ENCODE results near the gene MYO18A. TPM values are rescaled to one million over a fixed set of nuclear protein-coding genes. Genes with fewer than 3 reads are reported as not detected.

Gene MYO18A
- total and polyA plus RNA-seq, 10 of the 15 experiments (the other 5 are each of a cell fraction or from before 2014, with no cell fraction given) = 2.9 to 66.0 (median 24.5) TPM

DNA sequence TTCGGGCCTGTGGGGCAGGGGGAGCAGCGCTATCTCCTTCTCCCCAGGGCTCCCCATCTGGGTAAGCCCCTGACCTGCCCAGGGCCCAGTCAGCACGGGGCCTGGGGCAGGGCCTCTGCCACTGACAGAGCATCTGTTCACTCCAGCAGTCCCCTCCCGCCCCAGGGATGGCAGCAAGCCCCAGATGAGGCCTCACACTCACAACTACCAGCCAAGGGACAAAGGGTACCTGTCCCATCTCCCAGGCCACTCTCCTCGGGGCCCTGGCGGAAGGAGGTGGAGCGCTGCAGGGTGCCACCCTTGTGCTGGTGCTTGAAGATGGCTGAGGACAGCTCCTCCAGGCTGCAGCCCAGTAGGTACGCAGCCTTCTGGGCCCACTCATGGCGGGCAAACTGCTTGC is 64.8 kb downstream of the MYO18A start:
- intact Hi-C loops (cut with micrococcal nuclease; ENCODE audit: unreplicated experiment) = loop anchor here (10.0 kb wide), 1 partner anchor 391 kb away; the partner anchor contains the start of genes NEK8 and TLCD1
- H3K4me1 ChIP-seq (ENCODE audit: control insufficient read depth, insufficient read depth, low read length) = no peaks in the 10 kb centered on the region
- peaks cover 12 to 21% of the 10 kb centered on the region in 2 experiments; a peak in 3 of 4 replicates for H3K36me3 ChIP-seq (ENCODE audit: control insufficient read depth in 2 of 2, insufficient read depth in 2 of 2, low read length in 1 of 2)
- BruUV-seq (replicated peaks) = no TSS peak
- no peak overlapping the region for H3K27ac ChIP-seq (ENCODE audit: control insufficient read depth, insufficient read depth)
- no peaks in the 10 kb centered on the region for H3K27me3 ChIP-seq (replicated peaks in 1 of 2; ENCODE audit: control insufficient read depth in 2 of 2, insufficient read depth in 2 of 2, low read length in 1 of 2)
- H3K4me3 ChIP-seq = no peak overlapping the region
- FAIRE-seq (no peak), DNase-seq (ENCODE audit: low read depth, low spot score) (no peak), ATAC-seq (no peak)
- no peaks in the 10 kb centered on the region for H3K9me3 ChIP-seq (replicated peaks; ENCODE audit: control insufficient read depth, insufficient read depth, low read length)
- H3K4me2 ChIP-seq (ENCODE audit: control insufficient read depth, insufficient read depth) = no peak overlapping the region
- no peak overlapping the region for H2AFZ ChIP-seq (ENCODE audit: control insufficient read depth, low read depth, low read length)
- 88% methylated on average over 8 of the region's 9 CpGs for WGBS (ENCODE audit: insufficient coverage, insufficient replicate concordance, low lambda C conversion rate, missing lambda C conversion rate)
- ChIA-PET CTCF (interaction anchor here (0.9 to 17.7 kb wide), 16 partner anchors 9 to 389 kb away, joined by 3 to 415 read pairs (median 14); partner anchors contain the start of gene TLCD1), POLR2A (interaction anchor here (2.2 kb wide), 1 partner anchor 150 kb away, joined by 5 read pairs; no protein-coding TSS in a partner anchor), RAD21 (ENCODE audit: unreplicated experiment) (interaction anchor here (1.3 to 7.1 kb wide), 3 partner anchors 61 to 389 kb away, joined by 3 to 170 read pairs (median 5); partner anchors contain the start of gene TLCD1), SMC1A (ENCODE audit: uncharacterized antibody, unreplicated experiment) (interaction anchor here (2.9 kb wide), 1 partner anchor 150 kb away, joined by 68 read pairs; no protein-coding TSS in a partner anchor)
- peaks cover 4% of the 10 kb centered on the region; the same call in 1 of the 2 replicates for H4K20me1 ChIP-seq (ENCODE audit: control insufficient read depth, insufficient read depth)
- no peak for TF ChIP-seq CBFB (IDR thresholded peaks at IDR 0.05; ENCODE audit: low read depth)
- TF ChIP-seq STAT3 (IDR thresholded peaks at IDR 0.05; ENCODE audit: low read depth, low read length) = no peak
- no peak overlapping the region for H3K9ac ChIP-seq (ENCODE audit: control insufficient read depth, insufficient read depth, low read length)
- in situ Hi-C loops (cut with MboI) = no loop called here
- H3K79me2 ChIP-seq (ENCODE audit: control insufficient read depth, insufficient read depth, low read length) = no peaks in the 10 kb centered on the region

DNA sequence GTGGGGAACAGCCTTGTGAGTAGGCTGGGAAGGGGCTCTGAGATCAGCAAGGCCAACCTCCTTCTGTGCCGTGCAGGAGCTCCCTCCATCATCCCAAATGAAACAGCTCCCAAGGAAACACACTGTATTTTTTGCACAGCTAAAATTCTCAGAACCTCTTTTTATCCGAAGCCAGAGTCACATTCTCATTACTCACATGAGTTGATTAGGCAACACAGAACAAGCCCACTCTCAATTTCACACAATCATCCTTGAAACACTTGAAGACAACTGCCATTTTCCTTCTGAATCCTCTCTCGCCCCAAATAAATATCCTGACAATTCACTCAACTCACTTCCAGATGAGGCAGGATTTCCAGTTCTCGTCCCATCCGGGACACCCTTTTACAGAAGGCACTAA is 66.1 kb downstream of the MYO18A start:
- no peak for FAIRE-seq
- no peaks in the 10 kb centered on the region for H3K79me2 ChIP-seq (ENCODE audit: control insufficient read depth, insufficient read depth, low read length)
- RAD21 ChIA-PET (ENCODE audit: unreplicated experiment) = interaction anchor here (0.8 to 7.1 kb wide), 2 partner anchors 10 to 150 kb away, joined by 3 to 170 read pairs; no protein-coding TSS in a partner anchor
- SMC1A ChIA-PET (ENCODE audit: uncharacterized antibody, unreplicated experiment) = interaction anchor here (1.3 to 4.5 kb wide), 2 partner anchors 146 to 149 kb away, joined by 3 to 34 read pairs; no protein-coding TSS in a partner anchor
- no peaks in the 10 kb centered on the region for H3K27me3 ChIP-seq (replicated peaks in 1 of 2; ENCODE audit: control insufficient read depth in 2 of 2, insufficient read depth in 2 of 2, low read length in 1 of 2)
- in situ Hi-C loops (cut with MboI) (no loop called here), intact Hi-C loops (cut with micrococcal nuclease; ENCODE audit: unreplicated experiment) (loop anchor here (10.0 kb wide), 1 partner anchor 389 kb away; the partner anchor contains the start of genes NEK8 and TLCD1)
- H2AFZ ChIP-seq (ENCODE audit: control insufficient read depth, low read depth, low read length) = no peak overlapping the region
- no peak overlapping the region for H3K27ac ChIP-seq (ENCODE audit: control insufficient read depth, insufficient read depth)
- peaks cover 16 to 18% of the 10 kb centered on the region in 2 experiments; a peak in 3 of 4 replicates for H3K36me3 ChIP-seq (ENCODE audit: control insufficient read depth in 2 of 2, insufficient read depth in 2 of 2, low read length in 1 of 2)
- ATAC-seq = no peak
- no peak overlapping the region for H3K4me3 ChIP-seq
- no peak for DNase-seq (ENCODE audit: low read depth, low spot score)
- POLR2A ChIA-PET = interaction anchor here (1.3 kb wide), 1 partner anchor 149 kb away, joined by 3 read pairs; no protein-coding TSS in a partner anchor
- peaks cover 4% of the 10 kb centered on the region; the same call in 1 of the 2 replicates for H4K20me1 ChIP-seq (ENCODE audit: control insufficient read depth, insufficient read depth)
- H3K9me3 ChIP-seq (replicated peaks; ENCODE audit: control insufficient read depth, insufficient read depth, low read length) = no peaks in the 10 kb centered on the region
- H3K4me1 ChIP-seq (ENCODE audit: control insufficient read depth, insufficient read depth, low read length) = no peaks in the 10 kb centered on the region
- CTCF ChIA-PET = interaction anchor here (1.0 to 17.7 kb wide), 8 partner anchors 10 to 351 kb away, joined by 3 to 415 read pairs (median 6); no protein-coding TSS in a partner anchor
- H3K4me2 ChIP-seq (ENCODE audit: control insufficient read depth, insufficient read depth) = no peak overlapping the region
- no TSS peak for BruUV-seq (replicated peaks)
- TF ChIP-seq, protein P1, sequence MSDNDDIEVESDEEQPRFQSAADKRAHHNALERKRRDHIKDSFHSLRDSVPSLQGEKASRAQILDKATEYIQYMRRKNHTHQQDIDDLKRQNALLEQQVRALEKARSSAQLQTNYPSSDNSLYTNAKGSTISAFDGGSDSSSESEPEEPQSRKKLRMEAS (IDR thresholded peaks at IDR 0.05; ENCODE audit: low read depth, low read length) = no peak
- WGBS (ENCODE audit: insufficient coverage, insufficient replicate concordance, low lambda C conversion rate, missing lambda C conversion rate) = 88% methylated on average over 5 of the region's 5 CpGs
- no peak overlapping the region for H3K9ac ChIP-seq (ENCODE audit: control insufficient read depth, insufficient read depth, low read length)

Data from GM12878 (cell line).